Muscle layer of duodenum (tissue), 2 donors: Measurements from ENCODE around the gene KLK1.
"Not testable (repeated sequence)": the region's sequence is repeated elsewhere in the genome, so short reads cannot be mapped to it uniquely, and the experiment has no call there.

ENCODE experiments used
- H3K27ac ChIP-seq: one replicate; pipeline ENCODE4 v1.7.0; 2013; ENCODE audit warnings: mild to moderate bottlenecking, low read length
- H3K27me3 ChIP-seq: one replicate; pipeline ENCODE4 v1.7.0; 2013; ENCODE audit warnings: low read depth, mild to moderate bottlenecking, control low read depth, low read length
- H3K36me3 ChIP-seq, 2 donors: one replicate each; pipeline ENCODE4 v1.7.0; 2013; ENCODE audit warnings: low read length in 2 of 2, control low read depth in 1 of 2, mild to moderate bottlenecking in 1 of 2; ENCODE audit not compliant: insufficient read depth in 2 of 2, control insufficient read depth in 1 of 2
- H3K4me1 ChIP-seq, 2 donors: one replicate each; pipeline ENCODE4 v1.7.0; 2013; ENCODE audit warnings: low read length in 2 of 2, mild to moderate bottlenecking in 2 of 2, control low read depth in 1 of 2, moderate library complexity in 1 of 2; ENCODE audit not compliant: insufficient read depth in 2 of 2, control insufficient read depth in 1 of 2
- H3K4me3 ChIP-seq, 2 donors: one replicate each; pipeline ENCODE4 v1.7.0; 2013; ENCODE audit warnings: low read length in 2 of 2, low read depth in 1 of 2, mild to moderate bottlenecking in 1 of 2
- H3K9me3 ChIP-seq, 2 donors: one replicate each; pipeline ENCODE4 v1.7.0; 2013; ENCODE audit warnings: low read length in 2 of 2, control low read depth in 1 of 2, mild to moderate bottlenecking in 1 of 2; ENCODE audit not compliant: control insufficient read depth in 1 of 2
- donor health status: healthy.

The KLK1 gene

DNA sequence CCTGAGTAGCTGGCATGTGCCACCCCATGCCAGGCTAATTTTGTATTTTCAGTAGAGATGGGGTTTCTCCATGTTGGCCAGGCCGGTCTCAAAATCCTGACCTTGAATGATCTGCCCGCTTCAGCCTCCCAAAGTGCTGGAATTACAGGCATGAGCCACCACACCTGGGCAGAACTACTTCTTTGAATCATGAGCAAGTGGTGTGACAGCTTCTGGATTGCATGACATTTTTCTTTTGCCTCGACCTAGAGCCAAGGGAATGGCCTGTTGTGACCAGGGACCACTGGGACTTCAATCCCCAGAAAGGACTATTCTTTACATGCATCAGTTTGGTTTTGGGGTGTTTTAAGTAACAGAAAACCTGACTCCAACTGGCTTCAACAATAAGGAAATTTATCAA is 50.7 kb downstream of the KLK1 start:
- not testable (repeated sequence) for H3K4me1 ChIP-seq, H3K4me3 ChIP-seq, H3K27ac ChIP-seq, H3K9me3 ChIP-seq, H3K36me3 ChIP-seq, H3K27me3 ChIP-seq

DNA sequence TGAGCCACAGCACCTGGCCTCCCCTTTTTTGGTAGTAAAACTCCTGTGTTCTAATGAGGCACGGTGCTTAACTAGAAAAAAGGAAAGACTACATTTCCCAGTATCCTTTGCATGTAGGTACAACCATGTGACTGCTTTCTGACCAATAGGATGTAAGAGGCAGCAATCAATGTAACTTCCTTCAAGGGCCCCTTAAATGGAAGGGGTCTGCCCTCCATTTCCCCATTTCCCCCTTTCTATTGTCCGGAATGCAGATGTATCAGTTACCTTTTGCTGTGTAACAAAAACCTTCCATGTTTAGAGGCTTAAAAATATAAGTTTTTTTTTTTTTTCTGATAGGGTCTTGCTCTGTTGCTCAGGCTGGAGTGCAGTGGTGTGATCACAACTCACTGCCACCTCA is 51.1 kb downstream of the KLK1 start:
- no peaks in the 10 kb centered on the region for H3K4me1 ChIP-seq
- no peaks in the 10 kb centered on the region for H3K36me3 ChIP-seq
- H3K27me3 ChIP-seq = peaks cover 2% of the 10 kb centered on the region
- no peak overlapping the region for H3K4me3 ChIP-seq
- H3K27ac ChIP-seq = no peak overlapping the region
- peaks cover 0 to 2% of the 10 kb centered on the region in 2 donors for H3K9me3 ChIP-seq

DNA sequence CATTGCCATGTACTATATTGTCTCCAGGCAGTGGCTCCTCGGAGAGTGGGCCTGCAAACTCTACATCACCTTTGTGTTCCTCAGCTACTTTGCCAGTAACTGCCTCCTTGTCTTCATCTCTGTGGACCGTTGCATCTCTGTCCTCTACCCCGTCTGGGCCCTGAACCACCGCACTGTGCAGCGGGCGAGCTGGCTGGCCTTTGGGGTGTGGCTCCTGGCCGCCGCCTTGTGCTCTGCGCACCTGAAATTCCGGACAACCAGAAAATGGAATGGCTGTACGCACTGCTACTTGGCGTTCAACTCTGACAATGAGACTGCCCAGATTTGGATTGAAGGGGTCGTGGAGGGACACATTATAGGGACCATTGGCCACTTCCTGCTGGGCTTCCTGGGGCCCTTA is 52.7 kb downstream of the KLK1 start:
- Histone ChIP-seq H3K27ac (no peak overlapping the region), H3K27me3 (no peaks in the 10 kb centered on the region), H3K36me3 (no peaks in the 10 kb centered on the region), H3K4me3 (no peak overlapping the region), H3K9me3 (no peaks in the 10 kb centered on the region), H3K4me1 (no peaks in the 10 kb centered on the region)

DNA sequence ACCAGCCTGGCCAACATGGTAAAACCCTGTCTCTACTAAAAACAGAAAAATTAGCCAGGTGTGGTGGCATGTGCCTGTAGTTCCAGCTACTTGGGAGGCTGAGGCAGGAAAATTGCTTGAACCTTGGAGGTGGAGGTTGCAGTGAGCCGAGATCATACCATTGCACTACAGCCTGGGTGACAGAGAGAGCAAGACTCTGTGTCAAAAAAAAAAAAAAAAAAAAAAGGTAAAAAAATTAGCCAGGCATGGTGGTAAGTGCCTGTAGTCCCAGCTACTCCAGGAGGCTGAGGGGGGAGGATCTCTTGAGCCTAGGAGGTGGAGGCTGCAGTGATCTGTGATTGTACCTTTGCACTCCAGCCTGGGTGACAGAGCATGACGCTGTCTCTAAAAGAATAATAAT is 53.4 kb downstream of the KLK1 start, which contains the start of gene GPR32:
Gene GPR32, plus strand, starts transcription at position 301 of the 400 bp plus-strand sequence. CDS start 137 bp downstream, outside the sequence.
- not testable (repeated sequence) for H3K27ac ChIP-seq, H3K27me3 ChIP-seq, H3K4me1 ChIP-seq, H3K9me3 ChIP-seq, H3K4me3 ChIP-seq, H3K36me3 ChIP-seq
